HCT116 (cell line): ENCODE results near the gene EFCAB7. TPM values are rescaled to one million over a fixed set of nuclear protein-coding genes. Genes with fewer than 3 reads are reported as not detected.
A peak's percentile ranks its signal among the peaks of the same experiment; 100 is the strongest.

Experiments
- ATAC-seq: fragments of 200-7000 bp; cut with Tn5 transposase; 2 replicates; pipeline ENCODE4 v1.9.1; 2020; ENCODE audit warnings: mild to moderate bottlenecking, moderate library complexity
- BruUV-seq: library from RNA; stranded (reverse); fragments of 400-500 nt; replicated peaks from 2 replicates; lab custom pipeline; 2021; lab: Mats Ljungman, UMichigan
- CTCF ChIA-PET: fragments of 300-600 bp; sonication (Branson Sonifier 250); formaldehyde crosslinking; loops from one replicate; lab custom pipeline; 2021; ENCODE audit warnings: antibody characterized with exemption; lab: Charles Lee
- POLR2A ChIA-PET: fragments of 300-600, 350-600 bp; sonication (Branson Sonifier 250); formaldehyde crosslinking; loops from one replicate; lab custom pipeline; 2021; ENCODE audit warnings: antibody characterized with exemption; lab: Charles Lee
- RAD21 ChIA-PET, 2 experiments: fragments of 300-600 bp; sonication (Branson Sonifier 250); formaldehyde crosslinking; loops; one replicate each; lab custom pipeline; 2023; ENCODE audit warnings: low total read pairs in 2 of 2; ENCODE audit not compliant: uncharacterized antibody in 2 of 2, unreplicated experiment in 2 of 2, low non-redundant PET in 1 of 2; lab: Charles Lee
- DNase-seq: peaks from one replicate; pipeline ENCODE4 v3.0.0-alpha.2; 2010; ENCODE audit warnings: low read depth, low spot score
- H2AFZ ChIP-seq: fragments of 200-600 bp; shearing (Covaris generic), sonication (generic); 2 replicates; pipeline ENCODE4 v1.6.1; 2017; ENCODE audit warnings: low read depth, mixed run types, mixed read lengths, antibody characterized with exemption, low read length; ENCODE audit not compliant: poor library complexity, severe bottlenecking
- H3K27ac ChIP-seq: 2 replicates; pipeline ENCODE4 v1.5.1; 2012; ENCODE audit warnings: low read depth, low read length
- H3K27me3 ChIP-seq: fragments of 200-600 bp; sonication (generic); 2 replicates; pipeline ENCODE4 v1.6.1; 2016; ENCODE audit warnings: mixed run types, low read length, mixed read lengths; ENCODE audit not compliant: insufficient read depth
- H3K36me3 ChIP-seq, 2 experiments: fragments of 200-500 bp in 1 of 2; fragments of 200-600 bp in 1 of 2; sonication (Bioruptor generic) in 1 of 2; sonication (generic) in 1 of 2; 2 replicates each; pipeline versions ENCODE4 v1.5.1 to v1.6.1; 2014 to 2016; ENCODE audit warnings: low read length in 2 of 2, inconsistent platforms in 1 of 2, mixed read lengths in 1 of 2, mixed run types in 1 of 2; ENCODE audit not compliant: insufficient read depth in 2 of 2, control insufficient read depth in 1 of 2
- H3K4me1 ChIP-seq, 2 experiments: fragments of 200-600 bp in 1 of 2; sonication (generic) in 1 of 2; 2 replicates each; pipeline versions ENCODE4 v1.5.1 to v1.6.1; 2012 to 2017; ENCODE audit warnings: low read length in 2 of 2, inconsistent platforms in 1 of 2, mild to moderate bottlenecking in 1 of 2, mixed read lengths in 1 of 2, mixed run types in 1 of 2, moderate library complexity in 1 of 2; ENCODE audit not compliant: insufficient read depth in 2 of 2, control insufficient read depth in 1 of 2
- H3K4me2 ChIP-seq: fragments of 200-600 bp; sonication (generic); 2 replicates; pipeline ENCODE4 v1.6.1; 2017; ENCODE audit warnings: mixed run types, low read length, mixed read lengths
- H3K4me3 ChIP-seq, 2 experiments: fragments of 200-600 bp in 1 of 2; sonication (generic) in 1 of 2; replicated peaks in 1 of 2; 2 replicates each; pipeline ENCODE4 v1.5.1; 2011 to 2016; ENCODE audit warnings: low read length in 2 of 2, control low read depth in 1 of 2, low read depth in 1 of 2, mild to moderate bottlenecking in 1 of 2, mixed read lengths in 1 of 2, mixed run types in 1 of 2
- H3K79me2 ChIP-seq: fragments of 200-600 bp; sonication (generic); 2 replicates; pipeline ENCODE4 v1.6.1; 2017; ENCODE audit warnings: mild to moderate bottlenecking, mixed run types, low read length, moderate library complexity, mixed read lengths; ENCODE audit not compliant: insufficient read depth
- H3K9ac ChIP-seq: fragments of 200-600 bp; sonication (generic); 2 replicates; pipeline ENCODE4 v1.6.1; 2016; ENCODE audit warnings: low read length, mixed read lengths
- H3K9me2 ChIP-seq: fragments of 200-600 bp; sonication (generic), shearing (Covaris generic); 2 replicates; pipeline ENCODE4 v1.6.1; 2017; ENCODE audit warnings: mixed run types, mild to moderate bottlenecking, moderate library complexity; ENCODE audit not compliant: insufficient read depth
- H3K9me3 ChIP-seq, 2 experiments: fragments of 200-500 bp in 1 of 2; fragments of 200-600 bp in 1 of 2; sonication (Bioruptor generic) in 1 of 2; sonication (generic) in 1 of 2; 2 replicates each; pipeline ENCODE4 v1.6.1; 2014 to 2017; ENCODE audit warnings: low read length in 2 of 2, mixed read lengths in 2 of 2, inconsistent platforms in 1 of 2, low read depth in 1 of 2, mild to moderate bottlenecking in 1 of 2, mixed run types in 1 of 2, moderate library complexity in 1 of 2; ENCODE audit not compliant: control insufficient read depth in 1 of 2, insufficient read depth in 1 of 2
- H4K20me1 ChIP-seq: fragments of 200-600 bp; sonication (generic), shearing (Covaris generic); 2 replicates; pipeline ENCODE4 v1.6.1; 2017; ENCODE audit warnings: mixed run types, mild to moderate bottlenecking, moderate library complexity; ENCODE audit not compliant: insufficient read depth
- CTCF ChIP-seq, 3 experiments: fragments of 200-600 bp in 1 of 3; sonication (generic) in 1 of 3; IDR thresholded peaks in 2 of 3; conservative IDR thresholded peaks in 1 of 3; 2 replicates each; pipeline ENCODE4 v1.5.1; 2012 to 2017; ENCODE audit warnings: low read depth in 2 of 3, low read length in 2 of 3, antibody characterized with exemption in 1 of 3, borderline replicate concordance in 1 of 3, control low read depth in 1 of 3, mild to moderate bottlenecking in 1 of 3, mixed read lengths in 1 of 3, mixed run types in 1 of 3, moderate library complexity in 1 of 3; ENCODE audit not compliant: insufficient read depth in 1 of 3
- EZH2phosphoT487 ChIP-seq: fragments of 200-600 bp; IDR thresholded peaks from 2 replicates; pipeline ENCODE4 v1.6.1; 2018; ENCODE audit warnings: antibody characterized with exemption, borderline replicate concordance
- JUND ChIP-seq: IDR thresholded peaks from 2 replicates; pipeline ENCODE4 v1.6.1; 2012
- POLR2A ChIP-seq: IDR thresholded peaks from 2 replicates; pipeline ENCODE4 v1.7.0; 2011; ENCODE audit warnings: borderline replicate concordance; ENCODE audit not compliant: insufficient read depth, insufficient read length; ENCODE audit errors: extremely low read depth
- POLR2AphosphoS5 ChIP-seq: IDR thresholded peaks from 2 replicates; pipeline ENCODE4 v1.6.1; 2011; ENCODE audit warnings: mild to moderate bottlenecking, low read depth, low read length, moderate library complexity
- RAD21 ChIP-seq: IDR thresholded peaks from 2 replicates; pipeline ENCODE4 v1.6.1; 2012; ENCODE audit warnings: low read depth, mild to moderate bottlenecking
- SIN3A ChIP-seq: IDR thresholded peaks from 2 replicates; pipeline ENCODE4 v1.6.1; 2012; ENCODE audit warnings: low read depth
- SP1 ChIP-seq: IDR thresholded peaks from 2 replicates; pipeline ENCODE4 v1.6.1; 2012; ENCODE audit warnings: low read depth
- SRF ChIP-seq: IDR thresholded peaks from 2 replicates; pipeline ENCODE4 v1.6.1; 2012; ENCODE audit warnings: low read depth
- intact Hi-C: fragments of 100-400 bp; cut with micrococcal nuclease; formaldehyde crosslinking; loops from 2 replicates; pipeline ENCODE4 v1.10.0; 2022
- total RNA-seq: library from RNA; stranded (reverse); gene quantifications from one replicate; pipeline ENCODE4 v1.2.1, GENCODE V29; 2021; ENCODE audit not compliant: unreplicated experiment

EFCAB7 gene
- total RNA-seq, 1 experiment from 2014 or later, result 6.0 TPM

- no peak for TF ChIP-seq CTCF (IDR thresholded peaks at IDR 0.05 in 2 of 3, conservative IDR thresholded peaks at IDR 0.05 in 1 of 3; ENCODE audit: borderline replicate concordance in 1 of 3, insufficient read depth in 1 of 3, low read depth in 2 of 3, low read length in 2 of 3)
- no peak; the same call in 1 of the 2 replicates for TF ChIP-seq JUND
- TF ChIP-seq SP1, result peak; percentile 87
- TF ChIP-seq EZH2phosphoT487, result no peak
Measured at GRCh38 chr1:63522891-63523728, at the start of gene EFCAB7, which contains the start of gene ITGB3BP (continued).

- no peaks in the 10 kb centered on the region for H3K79me2 ChIP-seq
- H3K9me2 ChIP-seq, result no peaks in the 10 kb centered on the region; the same call in 1 of the 2 replicates
- no peaks in the 10 kb centered on the region for H3K4me1 ChIP-seq
- no peaks in the 10 kb centered on the region; a peak in 1 of 4 replicates for H3K9me3 ChIP-seq
- ATAC-seq (no peak), DNase-seq (no peak)
- no TSS peak for BruUV-seq
- no peaks in the 10 kb centered on the region for H4K20me1 ChIP-seq
- H3K4me3 ChIP-seq, result no peak overlapping the region
- no peak overlapping the region for H3K9ac ChIP-seq
- no peak for TF ChIP-seq SRF
- TF ChIP-seq POLR2A, result no peak
- no peak for TF ChIP-seq POLR2AphosphoS5
- no peak for TF ChIP-seq SIN3A
- no peak for TF ChIP-seq JUND
- no peak for TF ChIP-seq RAD21
- intact Hi-C loops, result no loop called here
- no peaks in the 10 kb centered on the region for H3K36me3 ChIP-seq
- ChIA-PET POLR2A (no interaction called here), RAD21 (no interaction called here), CTCF (no interaction called here)
- H3K4me2 ChIP-seq, result no peak overlapping the region
- no peak overlapping the region for H2AFZ ChIP-seq
- H3K27me3 ChIP-seq, result no peaks in the 10 kb centered on the region
- H3K27ac ChIP-seq, result no peak overlapping the region
Measured at GRCh38 chr1:63475761-63476160, 47.6 kb upstream of the EFCAB7 start.
